Measurements from ENCODE around the gene WDR20. TPM values are rescaled to one million over a fixed set of nuclear protein-coding genes. Genes with fewer than 3 reads are reported as not detected.

The WDR20 gene
- total RNA-seq, 1 donor from 2014 or later: 28.5 TPM

DNA sequence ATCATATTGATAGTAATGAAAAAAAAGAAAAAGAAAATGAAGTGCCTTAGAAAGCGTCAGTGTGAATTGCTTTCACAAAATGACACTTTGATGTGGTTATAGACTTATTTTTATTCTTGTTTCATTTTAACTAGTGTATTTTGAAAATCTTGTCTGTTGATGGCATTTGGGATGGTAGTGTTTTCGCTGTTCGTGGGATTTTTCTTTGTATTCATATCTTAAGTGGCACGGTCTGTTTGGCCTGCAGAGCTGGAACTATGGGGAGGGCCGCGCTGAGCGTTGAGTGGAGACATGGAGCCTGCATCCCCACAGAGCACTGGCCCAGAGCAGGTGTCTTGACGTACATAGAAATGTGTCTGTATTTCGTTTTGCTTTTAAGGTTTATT, 61.6 kb downstream of the WDR20 start:
- Mint-ChIP-seq H3K36me3 (ENCODE audit: low read depth, unreplicated experiment) (peaks cover 37% of the 10 kb centered on the region), H3K4me3 (ENCODE audit: unreplicated experiment) (no peak overlapping the region), H3K9me3 (ENCODE audit: unreplicated experiment) (no peaks in the 10 kb centered on the region), H3K27me3 (ENCODE audit: unreplicated experiment) (peaks cover 7% of the 10 kb centered on the region), H3K27ac (ENCODE audit: unreplicated experiment) (no peak overlapping the region), H3K4me1 (ENCODE audit: unreplicated experiment) (no peaks in the 10 kb centered on the region)
- DNase-seq (ENCODE audit: low spot score): no peak
- no peak for TF ChIP-seq CTCF (IDR thresholded peaks at IDR 0.05; ENCODE audit: unreplicated experiment)

GRCh38 chr14:102201776-102202175, 62.1 kb downstream of the WDR20 start:
- TF ChIP-seq CTCF (IDR thresholded peaks at IDR 0.05; ENCODE audit: unreplicated experiment): no peak
- no peak for DNase-seq (ENCODE audit: low spot score)
- Mint-ChIP-seq H3K27me3 (ENCODE audit: unreplicated experiment) (peaks cover 8% of the 10 kb centered on the region), H3K4me3 (ENCODE audit: unreplicated experiment) (no peak overlapping the region), H3K27ac (ENCODE audit: unreplicated experiment) (no peak overlapping the region), H3K9me3 (ENCODE audit: unreplicated experiment) (no peaks in the 10 kb centered on the region), H3K36me3 (ENCODE audit: low read depth, unreplicated experiment) (peaks cover 33% of the 10 kb centered on the region), H3K4me1 (ENCODE audit: unreplicated experiment) (no peaks in the 10 kb centered on the region)

DNA sequence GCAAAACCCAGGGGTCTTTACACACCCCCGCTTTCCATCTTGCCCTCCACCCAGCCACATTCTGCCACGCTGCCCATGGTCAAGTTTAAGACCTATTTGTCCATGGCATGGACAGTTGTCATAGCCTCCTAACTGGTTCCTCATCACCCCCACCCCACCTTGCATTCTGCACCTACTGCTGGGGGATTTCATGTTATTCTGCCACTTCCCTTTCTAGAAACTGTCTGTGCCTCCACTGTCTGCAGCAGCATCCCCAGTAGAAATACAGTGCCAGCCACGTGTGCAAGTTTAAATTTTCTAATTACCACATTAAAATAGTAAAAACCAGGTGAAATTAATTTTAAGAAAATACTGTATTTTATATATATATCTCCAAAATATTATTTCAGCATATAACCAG, 63.2 kb downstream of the WDR20 start:
- Mint-ChIP-seq H3K4me3 (ENCODE audit: unreplicated experiment) (no peak overlapping the region), H3K4me1 (ENCODE audit: unreplicated experiment) (no peaks in the 10 kb centered on the region), H3K9me3 (ENCODE audit: unreplicated experiment) (no peaks in the 10 kb centered on the region), H3K27me3 (ENCODE audit: unreplicated experiment) (peaks cover 8% of the 10 kb centered on the region), H3K36me3 (ENCODE audit: low read depth, unreplicated experiment) (peaks cover 29% of the 10 kb centered on the region), H3K27ac (ENCODE audit: unreplicated experiment) (no peak overlapping the region)
- no peak for TF ChIP-seq CTCF (IDR thresholded peaks at IDR 0.05; ENCODE audit: unreplicated experiment)
- no peak for DNase-seq (ENCODE audit: low spot score)

- Mint-ChIP-seq H3K27ac (ENCODE audit: unreplicated experiment) (peak overlapping the region; percentile 42), H3K9me3 (ENCODE audit: unreplicated experiment) (no peaks in the 10 kb centered on the region), H3K4me3 (ENCODE audit: unreplicated experiment) (no peak overlapping the region)
Measured at GRCh38 chr14:102203382-102203781, 63.7 kb downstream of the WDR20 start.

DNA sequence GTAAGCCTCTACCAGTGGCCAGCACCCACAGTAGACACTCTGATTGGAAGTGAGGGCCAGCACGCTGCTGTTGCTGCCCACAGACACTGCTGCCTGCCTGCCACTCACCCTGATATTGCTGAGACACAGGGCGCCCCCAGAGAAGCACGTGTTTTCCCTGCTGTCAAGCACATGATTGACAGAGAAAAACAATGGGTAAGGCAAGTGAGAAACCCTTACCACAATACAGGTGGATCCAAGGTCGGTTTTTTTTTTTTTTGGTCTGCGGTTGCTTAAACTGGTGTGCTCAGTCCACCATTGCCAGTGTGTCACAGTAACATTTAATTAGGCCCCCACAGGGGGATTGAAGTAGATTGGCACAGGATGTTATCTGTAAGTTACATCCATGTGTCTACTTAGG, 65.9 kb downstream of the WDR20 start:
- Mint-ChIP-seq H3K27ac (ENCODE audit: unreplicated experiment) (no peak overlapping the region), H3K36me3 (ENCODE audit: low read depth, unreplicated experiment) (peaks cover 37% of the 10 kb centered on the region), H3K4me3 (ENCODE audit: unreplicated experiment) (no peak overlapping the region), H3K27me3 (ENCODE audit: unreplicated experiment) (peaks cover 13% of the 10 kb centered on the region), H3K4me1 (ENCODE audit: unreplicated experiment) (peaks cover 3% of the 10 kb centered on the region), H3K9me3 (ENCODE audit: unreplicated experiment) (no peaks in the 10 kb centered on the region)
- DNase-seq (ENCODE audit: low spot score): no peak
- TF ChIP-seq CTCF (IDR thresholded peaks at IDR 0.05; ENCODE audit: unreplicated experiment): no peak

More at GRCh38 chr14:102203382-102203781, 63.7 kb downstream of the WDR20 start:
- peaks cover 8% of the 10 kb centered on the region for H3K27me3 Mint-ChIP-seq (ENCODE audit: unreplicated experiment)
- H3K36me3 Mint-ChIP-seq (ENCODE audit: low read depth, unreplicated experiment): peaks cover 27% of the 10 kb centered on the region
- no peaks in the 10 kb centered on the region for H3K4me1 Mint-ChIP-seq (ENCODE audit: unreplicated experiment)
- no peak for DNase-seq (ENCODE audit: low spot score)
- TF ChIP-seq CTCF (IDR thresholded peaks at IDR 0.05; ENCODE audit: unreplicated experiment): no peak

Measured in endothelial cell (in vitro differentiated cells).